Measurements from ENCODE around the gene ARHGAP1. TPM values are rescaled to one million over a fixed set of nuclear protein-coding genes. Genes with fewer than 3 reads are reported as not detected.

The ARHGAP1 gene
- total RNA-seq, 2 experiments from 2014 or later: 16.3 to 42.6 TPM

DNA sequence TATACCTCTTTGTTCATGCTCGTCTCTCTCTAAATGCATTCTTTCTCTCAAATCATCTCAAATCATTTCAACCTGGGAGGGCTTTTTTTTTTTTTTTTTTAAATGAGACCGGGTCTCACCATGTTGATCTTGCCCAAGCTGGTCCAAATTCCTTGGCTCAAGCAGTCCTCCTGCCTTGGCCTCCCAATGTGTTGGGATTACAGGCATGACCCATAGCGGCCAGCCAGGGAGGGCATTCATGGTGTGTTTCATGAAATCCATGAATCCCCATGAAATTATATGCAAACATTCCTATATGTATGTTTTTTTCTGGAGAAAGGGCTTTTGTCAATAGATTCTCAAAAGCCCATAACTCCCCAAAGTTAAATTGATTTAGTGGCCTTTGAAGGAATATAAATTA lies 56.9 kb downstream of the ARHGAP1 start:
- no peak for DNase-seq (ENCODE audit: low spot score)
- no peak overlapping the region for H3K4me2 ChIP-seq (ENCODE audit: low read length)
- H3K36me3 ChIP-seq (ENCODE audit: insufficient read depth, low read length): peaks cover 64% of the 10 kb centered on the region
- no peak overlapping the region for H2AFZ ChIP-seq (ENCODE audit: low read length)
- POLR2A ChIA-PET: interaction anchor here (0.6 to 1.6 kb wide), 7 partner anchors 13 to 189 kb away, joined by 3 to 4 read pairs (median 3); no protein-coding TSS in a partner anchor
- H3K79me2 ChIP-seq (ENCODE audit: insufficient read depth, low read depth, low read length): no peaks in the 10 kb centered on the region
- BruUV-seq (replicated peaks): no TSS peak
- H3K9me2 ChIP-seq (ENCODE audit: insufficient read depth, low read length): no peaks in the 10 kb centered on the region
- peaks cover 5% of the 10 kb centered on the region; the same call in 1 of the 2 replicates for H3K9me3 ChIP-seq (ENCODE audit: low read length)
- CTCF ChIA-PET (ENCODE audit: unreplicated experiment): no interaction called here
- H3K27ac ChIP-seq (ENCODE audit: low read depth, low read length, poor library complexity, severe bottlenecking): no peak overlapping the region
- no peak overlapping the region for H3K4me3 ChIP-seq (ENCODE audit: low read depth, low read length, poor library complexity, severe bottlenecking)
- intact Hi-C loops (cut with micrococcal nuclease; ENCODE audit: unreplicated experiment): no loop called here
- TF ChIP-seq, protein P1, sequence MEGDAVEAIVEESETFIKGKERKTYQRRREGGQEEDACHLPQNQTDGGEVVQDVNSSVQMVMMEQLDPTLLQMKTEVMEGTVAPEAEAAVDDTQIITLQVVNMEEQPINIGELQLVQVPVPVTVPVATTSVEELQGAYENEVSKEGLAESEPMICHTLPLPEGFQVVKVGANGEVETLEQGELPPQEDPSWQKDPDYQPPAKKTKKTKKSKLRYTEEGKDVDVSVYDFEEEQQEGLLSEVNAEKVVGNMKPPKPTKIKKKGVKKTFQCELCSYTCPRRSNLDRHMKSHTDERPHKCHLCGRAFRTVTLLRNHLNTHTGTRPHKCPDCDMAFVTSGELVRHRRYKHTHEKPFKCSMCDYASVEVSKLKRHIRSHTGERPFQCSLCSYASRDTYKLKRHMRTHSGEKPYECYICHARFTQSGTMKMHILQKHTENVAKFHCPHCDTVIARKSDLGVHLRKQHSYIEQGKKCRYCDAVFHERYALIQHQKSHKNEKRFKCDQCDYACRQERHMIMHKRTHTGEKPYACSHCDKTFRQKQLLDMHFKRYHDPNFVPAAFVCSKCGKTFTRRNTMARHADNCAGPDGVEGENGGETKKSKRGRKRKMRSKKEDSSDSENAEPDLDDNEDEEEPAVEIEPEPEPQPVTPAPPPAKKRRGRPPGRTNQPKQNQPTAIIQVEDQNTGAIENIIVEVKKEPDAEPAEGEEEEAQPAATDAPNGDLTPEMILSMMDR (conservative IDR thresholded peaks at IDR 0.05; ENCODE audit: low read length): no peak
- no peak for TF ChIP-seq EZH2phosphoT487 (IDR thresholded peaks at IDR 0.05; ENCODE audit: borderline replicate concordance, low read depth, low read length)
- H4K20me1 ChIP-seq (ENCODE audit: insufficient read depth, low read length): no peaks in the 10 kb centered on the region
- no peaks in the 10 kb centered on the region for H3K4me1 ChIP-seq (ENCODE audit: insufficient read depth, low read length, poor library complexity, severe bottlenecking)

DNA sequence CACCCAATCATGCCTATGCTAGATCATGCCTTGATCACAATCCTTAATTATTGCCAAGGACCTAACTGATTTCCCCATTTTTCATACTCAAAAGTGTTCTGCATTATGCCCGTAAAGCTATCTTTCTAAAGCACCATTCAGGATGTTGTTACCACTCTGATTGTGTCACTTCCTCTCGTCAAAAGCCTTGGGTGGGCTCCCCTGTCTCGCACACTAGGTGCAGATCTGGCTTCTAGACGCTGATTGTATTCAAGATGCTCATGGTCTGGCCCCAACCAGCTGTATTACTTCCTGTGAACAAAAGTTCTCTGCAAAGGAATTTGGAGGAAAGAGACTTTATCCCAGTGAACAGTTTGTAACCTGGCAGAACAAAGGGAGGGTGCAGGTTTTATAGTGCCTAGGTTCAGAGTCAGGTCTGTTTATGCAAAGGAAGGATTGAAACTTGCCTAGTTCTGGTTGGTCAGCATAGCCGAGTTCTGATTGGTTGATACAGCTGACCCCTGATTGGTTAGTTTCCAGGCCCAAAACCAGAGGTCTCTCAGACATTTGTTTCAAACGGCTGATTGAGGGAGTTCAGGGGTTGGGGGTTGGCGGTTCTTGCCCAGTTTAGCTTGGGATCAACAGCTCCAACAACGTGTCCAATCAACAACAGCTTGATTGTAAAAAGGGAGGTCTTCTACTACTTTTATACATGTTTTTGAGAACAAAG lies 57.6 kb downstream of the ARHGAP1 start:
- Histone ChIP-seq H3K4me3 (ENCODE audit: low read depth, low read length, poor library complexity, severe bottlenecking) (no peak overlapping the region), H3K79me2 (ENCODE audit: insufficient read depth, low read depth, low read length) (no peaks in the 10 kb centered on the region), H4K20me1 (ENCODE audit: insufficient read depth, low read length) (no peaks in the 10 kb centered on the region), H3K27ac (ENCODE audit: low read depth, low read length, poor library complexity, severe bottlenecking) (no peak overlapping the region), H3K9me3 (ENCODE audit: low read length) (peaks cover 5% of the 10 kb centered on the region; the same call in 1 of the 2 replicates), H3K9me2 (ENCODE audit: insufficient read depth, low read length) (no peaks in the 10 kb centered on the region), H2AFZ (ENCODE audit: low read length) (no peak overlapping the region), H3K36me3 (ENCODE audit: insufficient read depth, low read length) (peaks cover 62% of the 10 kb centered on the region), H3K4me2 (ENCODE audit: low read length) (no peak overlapping the region), H3K4me1 (ENCODE audit: insufficient read depth, low read length, poor library complexity, severe bottlenecking) (no peaks in the 10 kb centered on the region)
- ChIA-PET CTCF (ENCODE audit: unreplicated experiment) (interaction anchor here (0.6 kb wide), 1 partner anchor 24 kb away, joined by 3 read pairs; no protein-coding TSS in a partner anchor), POLR2A (interaction anchor here (0.6 to 0.9 kb wide), 4 partner anchors 31 to 165 kb away, joined by 3 to 4 read pairs (median 3); no protein-coding TSS in a partner anchor)
- TF ChIP-seq EZH2phosphoT487 (IDR thresholded peaks at IDR 0.05; ENCODE audit: borderline replicate concordance, low read depth, low read length): no peak
- TF ChIP-seq, protein P1 (conservative IDR thresholded peaks at IDR 0.05; ENCODE audit: low read length): no peak
- no TSS peak for BruUV-seq (replicated peaks)
- intact Hi-C loops (cut with micrococcal nuclease; ENCODE audit: unreplicated experiment): no loop called here
- DNase-seq (ENCODE audit: low spot score): no peak

DNA sequence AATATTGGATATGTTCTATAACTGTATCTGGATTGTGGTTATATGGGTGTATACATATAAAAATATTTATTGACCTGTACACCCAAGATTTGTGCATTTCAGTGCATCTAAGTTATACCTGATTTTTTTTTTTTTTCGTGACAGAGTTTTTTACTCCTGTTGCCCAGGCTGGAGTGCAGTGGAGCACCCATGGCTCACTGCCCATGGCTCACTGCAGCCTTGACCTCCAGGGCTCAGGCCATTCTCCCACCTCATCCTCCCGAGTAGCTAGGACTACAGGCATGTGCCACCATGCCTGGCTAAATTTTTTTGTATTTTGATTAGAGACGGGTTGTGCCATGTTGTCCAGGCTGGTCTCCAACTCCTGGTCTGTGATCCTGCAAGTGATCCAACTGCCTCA lies 58.8 kb downstream of the ARHGAP1 start:
- Histone ChIP-seq H3K4me1 (ENCODE audit: insufficient read depth, low read length, poor library complexity, severe bottlenecking) (no peaks in the 10 kb centered on the region), H3K9me3 (ENCODE audit: low read length) (peaks cover 5% of the 10 kb centered on the region; the same call in 1 of the 2 replicates), H3K9me2 (ENCODE audit: insufficient read depth, low read length) (no peaks in the 10 kb centered on the region), H3K27ac (ENCODE audit: low read depth, low read length, poor library complexity, severe bottlenecking) (no peak overlapping the region), H4K20me1 (ENCODE audit: insufficient read depth, low read length) (no peaks in the 10 kb centered on the region), H2AFZ (ENCODE audit: low read length) (no peak overlapping the region), H3K36me3 (ENCODE audit: insufficient read depth, low read length) (peaks cover 52% of the 10 kb centered on the region), H3K4me2 (ENCODE audit: low read length) (no peak overlapping the region), H3K79me2 (ENCODE audit: insufficient read depth, low read depth, low read length) (no peaks in the 10 kb centered on the region), H3K4me3 (ENCODE audit: low read depth, low read length, poor library complexity, severe bottlenecking) (no peak overlapping the region)
- ChIA-PET CTCF (ENCODE audit: unreplicated experiment) (no interaction called here), POLR2A (interaction anchor here (0.6 to 0.9 kb wide), 5 partner anchors 12 to 32 kb away, joined by 3 to 4 read pairs (median 3); no protein-coding TSS in a partner anchor)
- no TSS peak for BruUV-seq (replicated peaks)
- no peak for TF ChIP-seq EZH2phosphoT487 (IDR thresholded peaks at IDR 0.05; ENCODE audit: borderline replicate concordance, low read depth, low read length)
- TF ChIP-seq, protein P1 (conservative IDR thresholded peaks at IDR 0.05; ENCODE audit: low read length): no peak
- intact Hi-C loops (cut with micrococcal nuclease; ENCODE audit: unreplicated experiment): no loop called here
- DNase-seq (ENCODE audit: low spot score): no peak
